Keratinocyte (primary cell): ENCODE results near the gene KCNAB2. TPM values are rescaled to one million over a fixed set of nuclear protein-coding genes. Genes with fewer than 3 reads are reported as not detected.

Experiments used
- DNase-seq: peaks from one replicate; pipeline ENCODE4 v3.0.0-alpha.2; 2011; ENCODE audit warnings: low read depth, missing footprints, low spot score
- FAIRE-seq: peaks from 2 replicates; lab custom pipeline; 2011; peaks lifted over from hg19 to GRCh38; lab: Jason Lieb, UNC
- H2AFZ ChIP-seq: 2 replicates; pipeline ENCODE4 v1.6.0; 2012; ENCODE audit warnings: low read length, control low read depth, inconsistent platforms; ENCODE audit not compliant: control insufficient read depth
- H3K27ac ChIP-seq: 2 replicates; pipeline ENCODE4 v1.5.1; 2011; ENCODE audit warnings: low read length; ENCODE audit not compliant: control insufficient read depth, insufficient read depth
- H3K27me3 ChIP-seq: 3 replicates; pipeline ENCODE4 v1.6.0; 2011; ENCODE audit warnings: low read length; ENCODE audit not compliant: control insufficient read depth, insufficient read depth; ENCODE audit errors: extremely low read depth
- H3K36me3 ChIP-seq, 2 experiments: 2 replicates in 1 of 2; 3 replicates in 1 of 2; pipeline ENCODE4 v1.5.1; 2011; ENCODE audit warnings: low read length in 2 of 2, mild to moderate bottlenecking in 1 of 2; ENCODE audit not compliant: control insufficient read depth in 2 of 2, insufficient read depth in 2 of 2; ENCODE audit errors: extremely low read depth in 1 of 2
- H3K4me1 ChIP-seq: 3 replicates; pipeline ENCODE4 v1.5.1; 2011; ENCODE audit warnings: low read length; ENCODE audit not compliant: control insufficient read depth, insufficient read depth; ENCODE audit errors: extremely low read depth
- H3K4me2 ChIP-seq: 3 replicates; pipeline ENCODE4 v1.6.0; 2011; ENCODE audit warnings: low read depth, low read length; ENCODE audit not compliant: control insufficient read depth, insufficient read depth; ENCODE audit errors: extremely low read depth
- H3K4me3 ChIP-seq, 3 experiments: fragments of 200-600 bp in 1 of 3; sonication (generic) in 1 of 3; 2 replicates in 2 of 3; 3 replicates in 1 of 3; pipeline ENCODE4 v1.5.1; 2011 to 2016; ENCODE audit warnings: low read length in 3 of 3, mild to moderate bottlenecking in 3 of 3, control low read depth in 2 of 3, inconsistent platforms in 1 of 3, low read depth in 1 of 3, mixed read lengths in 1 of 3, mixed run types in 1 of 3, moderate library complexity in 1 of 3; ENCODE audit not compliant: control insufficient read depth in 2 of 3, insufficient read depth in 2 of 3; ENCODE audit errors: extremely low read depth in 1 of 3
- H3K79me2 ChIP-seq: 2 replicates; pipeline ENCODE4 v1.6.0; 2012; ENCODE audit warnings: low read length; ENCODE audit not compliant: control insufficient read depth, insufficient read depth
- H3K9ac ChIP-seq: 3 replicates; pipeline ENCODE4 v1.6.0; 2011; ENCODE audit warnings: low read length; ENCODE audit not compliant: control insufficient read depth, insufficient read depth; ENCODE audit errors: extremely low read depth
- H3K9me1 ChIP-seq: 3 replicates; pipeline ENCODE4 v1.6.0; 2011; ENCODE audit warnings: low read length; ENCODE audit not compliant: control insufficient read depth, insufficient read depth; ENCODE audit errors: extremely low read depth
- H3K9me3 ChIP-seq: 2 replicates; pipeline ENCODE4 v1.5.1; 2012; ENCODE audit warnings: low read depth, low read length; ENCODE audit not compliant: control insufficient read depth
- H4K20me1 ChIP-seq: 3 replicates; pipeline ENCODE4 v1.6.0; 2011; ENCODE audit warnings: low read length; ENCODE audit not compliant: control insufficient read depth, insufficient read depth; ENCODE audit errors: extremely low read depth
- CTCF ChIP-seq, 3 experiments: IDR thresholded peaks in 1 of 3; conservative IDR thresholded peaks in 1 of 3; optimal IDR thresholded peaks in 1 of 3; 2 replicates in 2 of 3; 3 replicates in 1 of 3; pipeline versions ENCODE3 to v1.5.1; 2011; ENCODE audit warnings: low read length in 3 of 3, mild to moderate bottlenecking in 3 of 3, moderate library complexity in 2 of 3, control low read depth in 1 of 3, inconsistent platforms in 1 of 3; ENCODE audit not compliant: insufficient read depth in 2 of 3; ENCODE audit errors: extremely low read depth in 1 of 3
- EZH2 ChIP-seq: IDR thresholded peaks from one replicate; pipeline ENCODE4 v1.6.1; 2012; ENCODE audit warnings: inconsistent platforms, mild to moderate bottlenecking, low read length, moderate library complexity
- dilution Hi-C: fragments of 300-500 bp; cut with MboI; formaldehyde crosslinking; loops from one replicate; pipeline ENCODE4 v1.7.0; 2020; ENCODE audit warnings: low sequenced_read_pairs; ENCODE audit not compliant: extremely low pct_ligation_motif_present
- polyA plus RNA-seq, 5 experiments: library from polyadenylated mRNA; depleted of rRNA in 3 of 5; stranded (reverse) in 3 of 5; stranded (forward) in 1 of 5; unstranded in 1 of 5; fragments of >200 nt; gene quantifications; 1 replicate in 1 of 5; 2 replicates in 3 of 5; 3 replicates in 1 of 5; pipeline versions ENCODE4 v1.2.1 to v1.2.3, GENCODE V29; 2011 to 2012; ENCODE audit warnings: missing spikeins in 2 of 5, low read depth in 1 of 5, low replicate concordance in 1 of 5

The KCNAB2 gene
- polyA plus RNA-seq, 1 donor (not counting 4 experiments of a cell fraction or from before 2014, with no cell fraction given) = 1.8 TPM

- no peak overlapping the region for H2AFZ ChIP-seq
- TF ChIP-seq CTCF (optimal IDR thresholded peaks at IDR 0.05 in 1 of 3, IDR thresholded peaks at IDR 0.05 in 1 of 3, conservative IDR thresholded peaks at IDR 0.05 in 1 of 3; ENCODE audit: extremely low read depth in 1 of 3, insufficient read depth in 2 of 3, low read length in 3 of 3) (no peak), EZH2 (no peak)
- peaks cover 3% of the 10 kb centered on the region for H3K4me1 ChIP-seq
- FAIRE-seq (no peak), DNase-seq (no peak)
- H3K27ac ChIP-seq = no peak overlapping the region
- no peak overlapping the region for H3K9ac ChIP-seq
- H3K4me2 ChIP-seq = no peak overlapping the region
- H3K9me3 ChIP-seq = peaks cover 3% of the 10 kb centered on the region
- H3K36me3 ChIP-seq = no peaks in the 10 kb centered on the region
- peaks cover 18% of the 10 kb centered on the region for H3K27me3 ChIP-seq
- no peaks in the 10 kb centered on the region for H4K20me1 ChIP-seq
- H3K9me1 ChIP-seq = no peaks in the 10 kb centered on the region
- dilution Hi-C loops = no loop called here
- no peak overlapping the region for H3K4me3 ChIP-seq
- H3K79me2 ChIP-seq = no peaks in the 10 kb centered on the region
Observed at GRCh38 chr1:6149597-6149996, 103.9 kb downstream of the KCNAB2 start.

- H3K4me1 ChIP-seq = peaks cover 3% of the 10 kb centered on the region
- TF ChIP-seq EZH2 = no peak
- no peak for TF ChIP-seq CTCF (optimal IDR thresholded peaks at IDR 0.05 in 1 of 3, IDR thresholded peaks at IDR 0.05 in 1 of 3, conservative IDR thresholded peaks at IDR 0.05 in 1 of 3; ENCODE audit: extremely low read depth in 1 of 3, insufficient read depth in 2 of 3, low read length in 3 of 3)
- no peaks in the 10 kb centered on the region for H3K9me1 ChIP-seq
- no peak overlapping the region for H3K4me3 ChIP-seq
- peaks cover 18% of the 10 kb centered on the region for H3K27me3 ChIP-seq
- H3K27ac ChIP-seq = no peak overlapping the region
- DNase-seq (no peak), FAIRE-seq (no peak)
- no peak overlapping the region for H3K9ac ChIP-seq
- dilution Hi-C loops = no loop called here
- no peak overlapping the region for H3K4me2 ChIP-seq
- H3K79me2 ChIP-seq = no peaks in the 10 kb centered on the region
- peaks cover 3% of the 10 kb centered on the region for H3K9me3 ChIP-seq
- no peaks in the 10 kb centered on the region for H4K20me1 ChIP-seq
- no peak overlapping the region for H2AFZ ChIP-seq
- H3K36me3 ChIP-seq = no peaks in the 10 kb centered on the region
Observed at GRCh38 chr1:6150006-6150938, 104.6 kb downstream of the KCNAB2 start.

Other genes starting within 250 kb of the KCNAB2 start
- gene NPHP4, start 53.5 kb upstream of the KCNAB2 start, polyA plus RNA-seq = 3.6 to 5.1 TPM (median 3.7 TPM) in 3 replicates
- 0.03 to 0.07 TPM (median 0.05 TPM) in 3 replicates for gene CHD5, start 134.4 kb downstream of the KCNAB2 start, polyA plus RNA-seq
- gene RPL22, start 153.7 kb downstream of the KCNAB2 start, polyA plus RNA-seq = 209 to 421 TPM (median 239 TPM) in 3 replicates
- gene RNF207, start 160.2 kb downstream of the KCNAB2 start, polyA plus RNA-seq = 6.1 to 11.0 TPM (median 8.5 TPM) in 3 replicates
- 50.3 to 72.5 TPM (median 59.9 TPM) in 3 replicates for gene ICMT, start 190.1 kb downstream of the KCNAB2 start, polyA plus RNA-seq
- gene HES3, start 198.3 kb downstream of the KCNAB2 start, polyA plus RNA-seq = not detected in 3 replicates
- 7.2 to 14.2 TPM (median 11.0 TPM) in 3 replicates for gene GPR153, start 215.2 kb downstream of the KCNAB2 start, polyA plus RNA-seq